ENCODE measurements around the gene PLA2G4F. TPM values are rescaled to one million over a fixed set of nuclear protein-coding genes. Genes with fewer than 3 reads are reported as not detected.

The PLA2G4F gene
- polyA plus RNA-seq, 1 of the 3 experiments (the other 2 are of a cell fraction), result not detected

- Histone ChIP-seq H3K4me3 (ENCODE audit: low read depth in 2 of 2, low read length in 1 of 2) (no peak overlapping the region), H2AFZ (ENCODE audit: low read depth) (no peak overlapping the region), H3K9ac (no peak overlapping the region), H4K20me1 (ENCODE audit: insufficient read depth) (no peaks in the 10 kb centered on the region), H3K9me3 (no peaks in the 10 kb centered on the region), H3K4me1 (ENCODE audit: control insufficient read depth in 1 of 2, insufficient read depth in 2 of 2, low read depth in 1 of 2, low read length in 1 of 2) (no peaks in the 10 kb centered on the region), H3K27ac (ENCODE audit: low read depth in 2 of 2, low read length in 1 of 2) (no peak overlapping the region), H3K4me2 (no peak overlapping the region), H3K79me2 (ENCODE audit: insufficient read depth) (no peaks in the 10 kb centered on the region), H3K27me3 (ENCODE audit: insufficient read depth) (no peaks in the 10 kb centered on the region), H3K36me3 (replicated peaks in 1 of 2; ENCODE audit: control insufficient read depth in 1 of 2, insufficient read depth in 2 of 2, low read length in 1 of 2) (peaks cover 82 to 97% of the 10 kb centered on the region in 2 experiments), H3F3A (replicated peaks; ENCODE audit: insufficient read depth) (peaks cover 6% of the 10 kb centered on the region), H3K9me2 (no peaks in the 10 kb centered on the region)
- CTCF ChIA-PET, result interaction anchor here (2.8 kb wide), 1 partner anchor 28 kb away, joined by 8 read pairs; no protein-coding TSS in a partner anchor
- 93% methylated on average over 4 of the region's 6 CpGs for WGBS (ENCODE audit: low lambda C conversion rate)
- no peak for TF ChIP-seq TEAD4 (IDR thresholded peaks at IDR 0.05; ENCODE audit: borderline replicate concordance, insufficient read depth)
- no peak for TF ChIP-seq MXI1 (IDR thresholded peaks at IDR 0.05; ENCODE audit: low read depth, low read length)
- TF ChIP-seq CHD2 (IDR thresholded peaks at IDR 0.05; ENCODE audit: low read length, partially characterized antibody), result no peak
- TF ChIP-seq SIN3A (IDR thresholded peaks at IDR 0.05; ENCODE audit: borderline replicate concordance, low read depth, low read length), result no peak
- no peak for TF ChIP-seq EP300 (IDR thresholded peaks at IDR 0.05; ENCODE audit: borderline replicate concordance in 1 of 2, low read depth in 1 of 2, low read length in 1 of 2)
- TF ChIP-seq ZBTB33 (IDR thresholded peaks at IDR 0.05; ENCODE audit: borderline replicate concordance, low read depth), result no peak
- TF ChIP-seq GATA2 (CRISPR knock-in tag; IDR thresholded peaks at IDR 0.05), result no peak
- no peak for TF ChIP-seq FOSL2 (IDR thresholded peaks at IDR 0.05; ENCODE audit: borderline replicate concordance, low read depth)
- TF ChIP-seq RXRA (IDR thresholded peaks at IDR 0.05; ENCODE audit: borderline replicate concordance, low read depth), result no peak
- TF ChIP-seq RCOR1 (IDR thresholded peaks at IDR 0.05; ENCODE audit: low read length), result no peak
- no peak for TF ChIP-seq MEF2A (IDR thresholded peaks at IDR 0.05; ENCODE audit: borderline replicate concordance, low read depth)
- no peak for TF ChIP-seq YY1 (IDR thresholded peaks at IDR 0.05; ENCODE audit: low read depth)
- no peak for TF ChIP-seq POLR2AphosphoS5 (IDR thresholded peaks at IDR 0.05; ENCODE audit: low read depth, low read length)
- TF ChIP-seq REST (IDR thresholded peaks at IDR 0.05; ENCODE audit: low read depth, low read length), result no peak
- no peak for TF ChIP-seq PBX3 (IDR thresholded peaks at IDR 0.05)
- TF ChIP-seq NFIC (IDR thresholded peaks at IDR 0.05; ENCODE audit: borderline replicate concordance), result no peak
- TF ChIP-seq JUND (IDR thresholded peaks at IDR 0.05), result no peak
- DNase-seq, result no peak
- POLR2A ChIA-PET, result no interaction called here
Measured at GRCh38 chr15:42165106-42165505, 8.7 kb upstream of the PLA2G4F start.
